WI38 (cell line): ENCODE results near the gene DCST1.
A peak's percentile ranks its signal among the peaks of the same experiment; 100 is the strongest.

ENCODE experiments used
- H3K4me3 ChIP-seq: 2 replicates; pipeline ENCODE4 v1.5.1; 2011; ENCODE audit warnings: low read depth, mild to moderate bottlenecking, control low read depth, low read length
- TF ChIP-seq, protein P1 (sequence below): IDR thresholded peaks from 2 replicates; pipeline ENCODE4 v1.5.1; 2012; ENCODE audit warnings: low read depth, mild to moderate bottlenecking, control low read depth, low read length

DCST1 gene

DNA sequence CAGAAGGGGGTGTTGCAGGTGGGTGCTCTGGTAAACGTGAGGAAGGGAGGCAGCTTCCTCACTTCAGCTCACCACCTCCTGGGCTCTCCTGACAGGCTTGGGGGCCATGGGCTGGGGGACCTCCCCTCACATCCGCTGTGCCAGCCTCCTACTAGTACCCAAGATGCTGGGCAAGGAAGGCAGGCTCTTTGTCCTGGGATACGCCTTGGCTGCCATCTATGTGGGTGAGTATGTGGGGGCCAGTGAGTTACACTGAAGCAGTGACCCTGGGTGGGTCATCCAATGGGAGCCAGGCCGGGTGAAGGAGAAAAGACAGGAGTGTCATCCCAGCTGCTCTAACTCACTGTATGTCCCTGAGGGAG lies 5.7 kb downstream of the DCST1 start:
- TF ChIP-seq, protein P1, sequence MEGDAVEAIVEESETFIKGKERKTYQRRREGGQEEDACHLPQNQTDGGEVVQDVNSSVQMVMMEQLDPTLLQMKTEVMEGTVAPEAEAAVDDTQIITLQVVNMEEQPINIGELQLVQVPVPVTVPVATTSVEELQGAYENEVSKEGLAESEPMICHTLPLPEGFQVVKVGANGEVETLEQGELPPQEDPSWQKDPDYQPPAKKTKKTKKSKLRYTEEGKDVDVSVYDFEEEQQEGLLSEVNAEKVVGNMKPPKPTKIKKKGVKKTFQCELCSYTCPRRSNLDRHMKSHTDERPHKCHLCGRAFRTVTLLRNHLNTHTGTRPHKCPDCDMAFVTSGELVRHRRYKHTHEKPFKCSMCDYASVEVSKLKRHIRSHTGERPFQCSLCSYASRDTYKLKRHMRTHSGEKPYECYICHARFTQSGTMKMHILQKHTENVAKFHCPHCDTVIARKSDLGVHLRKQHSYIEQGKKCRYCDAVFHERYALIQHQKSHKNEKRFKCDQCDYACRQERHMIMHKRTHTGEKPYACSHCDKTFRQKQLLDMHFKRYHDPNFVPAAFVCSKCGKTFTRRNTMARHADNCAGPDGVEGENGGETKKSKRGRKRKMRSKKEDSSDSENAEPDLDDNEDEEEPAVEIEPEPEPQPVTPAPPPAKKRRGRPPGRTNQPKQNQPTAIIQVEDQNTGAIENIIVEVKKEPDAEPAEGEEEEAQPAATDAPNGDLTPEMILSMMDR, result no peak
- H3K4me3 ChIP-seq, result no peak overlapping the region

DNA sequence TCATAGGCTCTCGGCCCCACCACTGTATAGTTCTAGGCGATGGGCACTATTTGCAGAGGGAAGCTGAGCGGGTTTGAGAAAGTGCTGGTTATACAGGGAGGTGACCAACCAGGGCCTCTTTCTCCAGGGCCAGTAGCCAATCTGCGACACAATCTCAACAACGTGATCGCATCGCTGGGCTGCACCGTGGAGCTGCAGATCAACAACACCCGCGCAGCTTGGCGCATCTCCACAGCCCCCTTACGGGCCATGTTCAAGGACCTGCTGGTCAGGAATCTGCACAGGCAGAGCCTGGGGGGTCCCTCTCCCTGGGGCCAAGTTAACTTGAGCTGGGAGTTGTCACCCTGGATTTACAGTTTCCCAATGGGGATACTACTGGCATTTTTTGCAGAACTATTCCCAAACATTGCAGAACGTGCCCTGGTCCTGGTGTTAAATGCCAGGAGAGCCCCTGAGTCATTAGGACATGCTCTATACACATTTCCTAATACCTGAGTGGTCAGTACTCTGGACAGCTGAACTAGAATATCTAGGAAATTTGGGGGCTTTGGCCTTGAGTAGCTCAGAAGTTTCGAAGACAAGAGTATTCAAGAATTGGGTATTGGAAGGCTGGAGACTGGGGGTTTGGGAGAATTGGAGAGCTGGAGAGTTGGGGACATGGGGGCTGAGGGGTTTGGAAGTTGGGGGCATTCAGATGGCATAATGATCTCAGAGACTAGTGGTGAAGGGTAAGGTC lies 6.9 kb downstream of the DCST1 start:
- TF ChIP-seq, protein P1, result no peak
- H3K4me3 ChIP-seq, result no peak overlapping the region

DNA sequence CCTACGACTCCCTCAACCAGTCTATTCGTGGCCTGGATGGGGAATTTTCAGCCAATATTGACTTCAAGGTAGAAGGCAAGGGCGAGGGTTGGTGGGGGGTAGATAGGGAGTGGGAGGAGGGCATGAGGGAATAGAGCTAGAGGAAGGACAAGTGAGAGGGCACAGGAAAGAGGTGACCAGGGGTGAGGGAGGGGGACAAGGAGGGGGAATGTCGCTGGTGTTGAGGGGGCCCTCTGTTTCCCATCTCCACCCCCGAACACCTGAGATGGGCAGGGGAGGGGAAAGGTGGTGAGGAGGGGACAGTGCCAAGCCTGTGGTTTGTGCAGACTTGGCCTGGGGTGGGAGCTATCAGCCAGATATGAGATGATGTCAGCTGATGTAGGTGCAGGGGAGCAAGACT lies 9.2 kb downstream of the DCST1 start:
- H3K4me3 ChIP-seq, result no peak overlapping the region
- TF ChIP-seq, protein P1, result no peak

DNA sequence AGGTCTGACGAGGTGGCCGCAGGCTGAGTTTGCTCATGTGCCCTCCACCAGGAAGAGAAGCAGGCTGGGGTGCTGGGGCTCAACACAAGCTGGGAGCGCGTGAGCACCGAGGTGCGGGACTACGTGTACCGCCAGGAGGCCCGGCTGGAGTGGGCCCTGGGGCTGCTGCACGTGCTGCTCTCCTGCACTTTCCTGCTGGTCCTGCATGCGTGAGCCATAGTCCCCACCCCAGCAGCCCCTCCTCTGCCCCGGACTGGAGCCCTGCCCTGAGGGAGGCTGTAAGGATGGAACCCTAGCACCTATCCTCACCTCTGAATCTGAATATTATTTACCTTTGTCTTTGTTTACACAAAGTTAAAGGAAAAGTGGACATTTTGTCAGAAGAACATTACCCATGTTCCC lies 9.7 kb downstream of the DCST1 start:
- TF ChIP-seq, protein P1, result no peak

DNA sequence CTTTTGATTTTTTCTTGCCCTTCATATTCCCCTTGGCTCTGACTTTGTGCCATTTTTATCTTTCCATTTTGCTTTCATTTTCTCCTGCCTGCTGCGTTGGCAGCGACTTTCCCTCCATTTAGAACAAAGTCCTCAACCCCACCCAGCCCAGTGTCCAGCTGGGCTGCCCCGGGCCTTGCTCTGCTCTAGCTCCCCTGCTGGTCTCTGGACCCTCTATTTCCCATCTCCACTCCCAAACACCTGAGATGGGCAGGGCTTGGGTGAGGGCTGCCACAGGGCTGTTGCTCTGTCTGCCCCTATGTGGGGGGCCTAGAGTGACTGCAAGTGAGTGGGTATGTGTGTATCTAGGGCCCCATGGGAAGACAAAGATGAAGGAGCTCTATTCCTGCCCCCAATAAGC lies 10.2 kb downstream of the DCST1 start:
- TF ChIP-seq, protein P1, result no peak
- H3K4me3 ChIP-seq, result no peak overlapping the region

More for the DNA sequence above, 9.7 kb downstream of the DCST1 start:
- H3K4me3 ChIP-seq, result no peak overlapping the region

DNA sequence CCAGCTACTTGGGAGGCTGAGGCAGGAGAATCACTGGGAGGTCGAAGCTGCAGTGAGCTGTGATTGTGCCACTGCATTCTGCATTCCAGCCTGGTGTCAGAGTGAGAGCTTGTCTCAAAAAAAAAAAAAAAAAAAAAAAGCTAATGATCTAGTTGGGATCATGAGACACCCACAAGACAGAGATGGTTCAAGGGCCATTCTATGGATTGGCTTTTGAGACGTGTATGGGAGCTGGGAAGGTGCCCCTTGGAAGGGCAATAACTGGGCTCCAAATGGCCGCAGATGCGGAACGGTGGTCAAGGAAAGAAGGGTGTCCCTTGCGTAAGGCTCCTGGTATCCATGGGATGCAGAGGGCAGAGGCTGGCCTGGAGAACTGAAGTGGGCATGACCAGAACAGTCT lies 10.7 kb downstream of the DCST1 start:
- TF ChIP-seq, protein P1, result no peak

DNA sequence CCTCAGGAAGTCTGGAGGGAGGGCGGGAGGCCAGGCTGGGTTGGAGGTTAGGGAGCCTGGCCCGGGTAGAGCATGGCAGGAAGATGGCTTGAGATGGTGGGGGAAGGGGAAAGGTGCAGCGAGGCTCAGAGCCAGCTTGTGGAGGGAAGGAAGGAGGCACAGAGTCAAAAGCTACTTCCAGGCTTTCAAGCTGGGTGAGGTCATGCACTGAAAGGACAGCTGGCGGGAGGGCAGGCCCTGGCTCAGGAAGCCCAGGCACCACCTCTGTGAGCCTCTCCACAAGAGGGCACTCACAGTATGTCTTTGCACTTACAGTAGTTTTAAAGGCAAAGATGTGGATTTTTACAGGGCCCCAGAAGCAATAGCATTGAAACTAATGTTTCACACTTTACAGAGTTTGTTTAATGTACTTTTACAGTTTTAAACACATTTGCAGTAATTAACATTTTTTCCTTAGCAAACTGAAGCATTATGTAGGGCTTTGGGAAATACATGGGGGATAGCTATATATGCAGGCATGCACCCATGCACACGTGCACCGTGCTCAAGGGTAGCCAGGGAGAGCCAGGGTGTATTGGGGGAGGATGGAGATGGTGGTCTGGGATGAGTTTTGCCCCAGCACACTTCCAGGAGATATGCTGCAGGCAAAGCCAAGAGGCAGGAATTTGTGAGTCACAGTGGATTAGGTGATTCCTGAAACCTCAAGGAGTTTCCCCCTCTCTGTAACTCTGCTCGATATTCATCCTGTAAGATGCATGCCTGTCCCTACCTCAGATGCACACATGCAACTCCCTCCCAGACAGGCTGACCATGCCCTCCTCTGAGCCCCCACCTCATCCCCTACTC lies 11.4 kb downstream of the DCST1 start:
- no peak overlapping the region for H3K4me3 ChIP-seq
- TF ChIP-seq, protein P1, result peak; percentile 69

More for the DNA sequence above, 10.7 kb downstream of the DCST1 start:
- H3K4me3 ChIP-seq, result no peak overlapping the region
